NB4 (cell line): ENCODE measurements around the gene MMP13.

Source experiments
- CTCF ChIP-seq: IDR thresholded peaks from one replicate; pipeline ENCODE4 v1.5.1; 2012; ENCODE audit warnings: low read depth, low read length
- MAX ChIP-seq: IDR thresholded peaks from 2 replicates; pipeline ENCODE4 v1.6.1; 2011; ENCODE audit warnings: low read depth, low read length
- MYC ChIP-seq: IDR thresholded peaks from 2 replicates; pipeline ENCODE4 v1.6.1; 2011; ENCODE audit warnings: low read depth, low read length
- POLR2A ChIP-seq: IDR thresholded peaks from 2 replicates; pipeline ENCODE4 v1.6.1; 2011; ENCODE audit warnings: mild to moderate bottlenecking; ENCODE audit not compliant: insufficient read length; ENCODE audit errors: extremely low read depth

GRCh38 chr11:102925988-102926387 lies 29.5 kb downstream of the MMP13 start:
- TF ChIP-seq CTCF: no peak
- no peak for TF ChIP-seq POLR2A
- no peak for TF ChIP-seq MAX
- no peak for TF ChIP-seq MYC
